Endothelial cell of umbilical vein (primary cell): ENCODE measurements around the gene MARVELD2.
A peak's percentile ranks its signal among the peaks of the same experiment; 100 is the strongest.

Source experiments
- CTCF ChIP-seq, 2 donors: IDR thresholded peaks; 1 replicate in 1 of 2; 2 replicates in 1 of 2; pipeline ENCODE4 v1.5.1; 2011; ENCODE audit warnings: low read length in 2 of 2, mild to moderate bottlenecking in 2 of 2, moderate library complexity in 2 of 2, control low read depth in 1 of 2, inconsistent platforms in 1 of 2, low read depth in 1 of 2; ENCODE audit not compliant: insufficient read depth in 1 of 2; ENCODE audit errors: extremely low read depth in 1 of 2
- EZH2 ChIP-seq: IDR thresholded peaks from 2 replicates; pipeline ENCODE4 v1.6.1; 2012; ENCODE audit warnings: borderline replicate concordance, low read depth, mild to moderate bottlenecking, moderate library complexity, low read length, inconsistent platforms; ENCODE audit not compliant: severe bottlenecking
- FOS ChIP-seq: IDR thresholded peaks from 2 replicates; pipeline ENCODE4 v1.6.1; 2011; ENCODE audit warnings: mild to moderate bottlenecking, low read length, moderate library complexity, borderline replicate concordance; ENCODE audit not compliant: insufficient read depth
- JUN ChIP-seq: IDR thresholded peaks from 2 replicates; pipeline ENCODE4 v1.6.1; 2011; ENCODE audit warnings: borderline replicate concordance, low read depth; ENCODE audit not compliant: insufficient read length, insufficient read depth
- MYC ChIP-seq: IDR thresholded peaks from one replicate; pipeline ENCODE4 v1.6.1; 2011; ENCODE audit warnings: mild to moderate bottlenecking, low read depth, low read length
- POLR2A ChIP-seq: IDR thresholded peaks from 2 replicates; pipeline ENCODE4 v1.6.1; 2012; ENCODE audit warnings: low read depth, mild to moderate bottlenecking, control low read depth, low read length
- POLR2AphosphoS5 ChIP-seq: IDR thresholded peaks from 2 replicates; pipeline ENCODE4 v1.6.1; 2012; ENCODE audit warnings: low read depth, mild to moderate bottlenecking, control low read depth, low read length, moderate library complexity; ENCODE audit not compliant: insufficient read depth

- peak in 1 of 2 donors; percentile 0 for TF ChIP-seq CTCF (IDR thresholded peaks at IDR 0.05; ENCODE audit: extremely low read depth in 1 of 2, insufficient read depth in 1 of 2, low read depth in 1 of 2, low read length in 2 of 2)
- TF ChIP-seq JUN: no peak
- no peak for TF ChIP-seq EZH2
- no peak for TF ChIP-seq MYC
- no peak for TF ChIP-seq POLR2A
- TF ChIP-seq FOS: no peak
- no peak for TF ChIP-seq POLR2AphosphoS5
These were observed 77.0 kb downstream of the MARVELD2 start for GRCh38 chr5:69491838-69492390.
